Ishikawa (cell line): ENCODE measurements around the gene POC1B.

Source experiments
- CEBPB ChIP-seq: IDR thresholded peaks from 2 replicates; pipeline ENCODE4 v1.6.1; 2012
- CREB1 ChIP-seq: IDR thresholded peaks from 2 replicates; pipeline ENCODE4 v1.6.1; 2012; ENCODE audit warnings: low read depth
- EGR1 ChIP-seq: IDR thresholded peaks from 2 replicates; pipeline ENCODE4 v1.6.1; 2012
- EP300 ChIP-seq: IDR thresholded peaks from 2 replicates; pipeline ENCODE4 v1.6.1; 2012; ENCODE audit warnings: borderline replicate concordance
- FOXM1 ChIP-seq: IDR thresholded peaks from 2 replicates; pipeline ENCODE4 v1.6.1; 2012; ENCODE audit warnings: low read depth, borderline replicate concordance
- NFIC ChIP-seq: IDR thresholded peaks from 2 replicates; pipeline ENCODE4 v1.6.1; 2012
- RAD21 ChIP-seq: IDR thresholded peaks from 2 replicates; pipeline ENCODE4 v1.6.1; 2012; ENCODE audit warnings: low read depth
- TAF1 ChIP-seq: IDR thresholded peaks from 2 replicates; pipeline ENCODE4 v1.6.1; 2012; ENCODE audit warnings: low read depth, mild to moderate bottlenecking
- TCF12 ChIP-seq: IDR thresholded peaks from 2 replicates; pipeline ENCODE4 v1.6.1; 2012; ENCODE audit warnings: low read depth
- TEAD4 ChIP-seq: IDR thresholded peaks from 2 replicates; pipeline ENCODE4 v1.6.1; 2012
- YY1 ChIP-seq: IDR thresholded peaks from 2 replicates; pipeline ENCODE4 v1.6.1; 2012; ENCODE audit warnings: low read depth
- TF ChIP-seq, protein P1 (sequence below): IDR thresholded peaks from 2 replicates; pipeline ENCODE4 v1.6.1; 2012
- TF ChIP-seq, protein P2 (sequence below): IDR thresholded peaks from 2 replicates; pipeline ENCODE4 v1.6.1; 2012
- TF ChIP-seq, protein P3 (sequence below): IDR thresholded peaks from 2 replicates; pipeline ENCODE4 v1.6.1; 2012; ENCODE audit warnings: low read depth, mild to moderate bottlenecking

DNA sequence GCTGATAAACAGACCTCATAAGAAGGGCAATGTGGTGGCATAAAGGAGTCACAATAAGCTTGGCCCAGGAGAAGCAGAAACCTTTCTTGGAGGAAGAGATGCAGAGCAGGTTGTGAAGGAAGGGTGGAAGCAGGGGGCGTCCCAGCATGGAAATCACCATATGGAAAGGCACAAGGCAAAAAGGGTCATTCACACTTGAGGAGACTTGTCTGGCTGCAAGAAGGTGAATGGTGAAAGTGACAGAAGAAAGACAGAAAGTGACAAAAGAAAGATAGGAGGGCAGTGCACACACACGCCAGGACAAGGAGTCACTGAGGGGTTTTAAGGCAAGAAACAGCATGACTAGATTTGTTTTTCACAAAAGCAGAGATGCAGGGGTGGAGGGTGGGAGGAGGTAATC lies 39.6 kb downstream of the POC1B start:
- no peak for TF ChIP-seq CEBPB
- no peak for TF ChIP-seq EP300
- TF ChIP-seq, protein P1, sequence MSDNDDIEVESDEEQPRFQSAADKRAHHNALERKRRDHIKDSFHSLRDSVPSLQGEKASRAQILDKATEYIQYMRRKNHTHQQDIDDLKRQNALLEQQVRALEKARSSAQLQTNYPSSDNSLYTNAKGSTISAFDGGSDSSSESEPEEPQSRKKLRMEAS, result no peak
- TF ChIP-seq EGR1, result no peak
- TF ChIP-seq YY1, result no peak
- no peak for TF ChIP-seq RAD21
- TF ChIP-seq TAF1, result no peak
- TF ChIP-seq CREB1, result no peak
- TF ChIP-seq, protein P2, sequence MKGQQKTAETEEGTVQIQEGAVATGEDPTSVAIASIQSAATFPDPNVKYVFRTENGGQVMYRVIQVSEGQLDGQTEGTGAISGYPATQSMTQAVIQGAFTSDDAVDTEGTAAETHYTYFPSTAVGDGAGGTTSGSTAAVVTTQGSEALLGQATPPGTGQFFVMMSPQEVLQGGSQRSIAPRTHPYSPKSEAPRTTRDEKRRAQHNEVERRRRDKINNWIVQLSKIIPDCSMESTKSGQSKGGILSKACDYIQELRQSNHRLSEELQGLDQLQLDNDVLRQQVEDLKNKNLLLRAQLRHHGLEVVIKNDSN, result no peak
- TF ChIP-seq, protein P3, sequence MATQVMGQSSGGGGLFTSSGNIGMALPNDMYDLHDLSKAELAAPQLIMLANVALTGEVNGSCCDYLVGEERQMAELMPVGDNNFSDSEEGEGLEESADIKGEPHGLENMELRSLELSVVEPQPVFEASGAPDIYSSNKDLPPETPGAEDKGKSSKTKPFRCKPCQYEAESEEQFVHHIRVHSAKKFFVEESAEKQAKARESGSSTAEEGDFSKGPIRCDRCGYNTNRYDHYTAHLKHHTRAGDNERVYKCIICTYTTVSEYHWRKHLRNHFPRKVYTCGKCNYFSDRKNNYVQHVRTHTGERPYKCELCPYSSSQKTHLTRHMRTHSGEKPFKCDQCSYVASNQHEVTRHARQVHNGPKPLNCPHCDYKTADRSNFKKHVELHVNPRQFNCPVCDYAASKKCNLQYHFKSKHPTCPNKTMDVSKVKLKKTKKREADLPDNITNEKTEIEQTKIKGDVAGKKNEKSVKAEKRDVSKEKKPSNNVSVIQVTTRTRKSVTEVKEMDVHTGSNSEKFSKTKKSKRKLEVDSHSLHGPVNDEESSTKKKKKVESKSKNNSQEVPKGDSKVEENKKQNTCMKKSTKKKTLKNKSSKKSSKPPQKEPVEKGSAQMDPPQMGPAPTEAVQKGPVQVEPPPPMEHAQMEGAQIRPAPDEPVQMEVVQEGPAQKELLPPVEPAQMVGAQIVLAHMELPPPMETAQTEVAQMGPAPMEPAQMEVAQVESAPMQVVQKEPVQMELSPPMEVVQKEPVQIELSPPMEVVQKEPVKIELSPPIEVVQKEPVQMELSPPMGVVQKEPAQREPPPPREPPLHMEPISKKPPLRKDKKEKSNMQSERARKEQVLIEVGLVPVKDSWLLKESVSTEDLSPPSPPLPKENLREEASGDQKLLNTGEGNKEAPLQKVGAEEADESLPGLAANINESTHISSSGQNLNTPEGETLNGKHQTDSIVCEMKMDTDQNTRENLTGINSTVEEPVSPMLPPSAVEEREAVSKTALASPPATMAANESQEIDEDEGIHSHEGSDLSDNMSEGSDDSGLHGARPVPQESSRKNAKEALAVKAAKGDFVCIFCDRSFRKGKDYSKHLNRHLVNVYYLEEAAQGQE, result no peak
- TF ChIP-seq TEAD4, result no peak
- TF ChIP-seq NFIC, result no peak
- TF ChIP-seq TCF12, result no peak
- TF ChIP-seq FOXM1, result no peak
